Heart right ventricle (tissue), 16 donors: ENCODE measurements around the gene MYO10. TPM values are rescaled to one million over a fixed set of nuclear protein-coding genes. Genes with fewer than 3 reads are reported as not detected.

Experiments used
- ATAC-seq, 8 donors: fragments of 200-7000 bp; cut with Tn5 transposase; one replicate each; pipeline ENCODE4 v1.9.1; 2020; ENCODE audit warnings: mild to moderate bottlenecking in 8 of 8, moderate library complexity in 8 of 8, moderate number of reproducible peaks in 1 of 8
- DNase-seq, 2 donors: peaks; one replicate each; pipeline ENCODE4 v3.0.0-alpha.2; 2020
- H3K27ac ChIP-seq, 10 donors: fragments of 200-600 bp; sonication (generic) in 2 of 10; one replicate each; pipeline versions ENCODE4 v1.5.0 to v1.8.0; 2020 to 2022; ENCODE audit warnings: mild to moderate bottlenecking in 3 of 10
- H3K27me3 ChIP-seq, 7 donors: fragments of 200-600 bp; one replicate each; pipeline ENCODE4 v1.8.0; 2021 to 2022; ENCODE audit warnings: mild to moderate bottlenecking in 2 of 7
- H3K36me3 ChIP-seq, 9 donors: fragments of 200-600 bp; sonication (generic) in 1 of 9; one replicate each; pipeline versions ENCODE4 v1.5.0 to v1.8.0; 2020 to 2022; ENCODE audit warnings: mild to moderate bottlenecking in 2 of 9
- H3K4me1 ChIP-seq, 9 donors: fragments of 200-600 bp; sonication (generic) in 1 of 9; one replicate each; pipeline versions ENCODE4 v1.5.0 to v1.8.0; 2020 to 2022; ENCODE audit warnings: mild to moderate bottlenecking in 4 of 9
- H3K4me3 ChIP-seq, 10 donors: fragments of 200-600 bp; sonication (generic) in 2 of 10; one replicate each; pipeline versions ENCODE4 v1.5.0 to v1.8.0; 2020 to 2022; ENCODE audit warnings: mild to moderate bottlenecking in 7 of 10, moderate library complexity in 2 of 10
- H3K9me3 ChIP-seq, 11 donors: fragments of 200-600 bp in 10 of 11; sonication (generic) in 2 of 11; one replicate each; pipeline versions ENCODE4 v1.5.0 to v1.8.0; 2013 to 2022; ENCODE audit warnings: mild to moderate bottlenecking in 2 of 11, control low read depth in 1 of 11, moderate library complexity in 1 of 11
- CTCF ChIP-seq, 9 donors: fragments of 200-600 bp; sonication (generic) in 2 of 9; IDR thresholded peaks; one replicate each; pipeline versions ENCODE4 v1.5.0 to v1.8.0; 2021 to 2022; ENCODE audit warnings: antibody characterized with exemption in 9 of 9, mild to moderate bottlenecking in 5 of 9, moderate library complexity in 1 of 9
- WGBS, 2 donors: extraction: QIAGEN DNeasy Blood & Tissue Kit; methylation state at CpG; one replicate each; pipeline ENCODE4 v1.1.7; 2013; ENCODE audit warnings: inconsistent platforms in 1 of 2; 5-methylcytosine and 5-hydroxymethylcytosine counted together
- intact Hi-C, 10 donors: fragments of 100-400 bp; cut with DNase I; formaldehyde crosslinking; loops; one replicate each; pipeline versions ENCODE4 v1.11.1 to v1.14.2; 2022
- polyA plus RNA-seq, 2 donors: library from polyadenylated mRNA; stranded (reverse); fragments of 200-250 nt; gene quantifications; one replicate each; pipeline ENCODE4 v1.2.3, GENCODE V29; 2013
- total RNA-seq, 10 donors: library from RNA; stranded (reverse); fragmentation: NEBNext Ultra II Directional in 3 of 10; extraction: Animal tissue kit (Norgen Biotek cat#: 25700) in 3 of 10; gene quantifications; one replicate each; pipeline versions ENCODE4 v1.2.1 to v1.2.4, GENCODE V29; 2021 to 2023
- donor health status: Arrhythmogenic right ventricular cardiomyopathy.
- donor health status: ischemic (EF 13 %, LVEDD 7.1; RV severe dilation, severe dysfunction).
- donor health status: healthy with polysubstance abuse.
- donor health status: DM: no; HTN: yes; CAD: no.
- donor health status: DM: no; HTN: no; CAD: no.
- donor health status: ischemic (EF 25% LVEDD 6.9; RV normal size, moderate dysfunction).
- donor health status: ischemic (EF 25% LVEDD 5.7; RV mildly dilated, moderate dysfunction).
- donor health status: healthy.
- donor health status: DM: yes; HTN: yes; CAD: no.
- donor health status: Ischemic cardiomyopathy.
- donor health status: ischemic (EF 35%, LVEDD 5.7; RV mildly dilated, moderate dysfunction).
- donor health status: nonischemic (EF 11% LVEDD 7.7; RV severe dilation, severe dysfunction).
- donor health status: DM: yes; HTN: yes; CAD: no.
- donor health status: PGD.
- donor health status: ischemic (EF 29% LVEDD 5.4; RV normal size, mild dysfunction).
- donor health status: nonischemic (EF 23%, LVEDD 6.1; RV moderate dilation, normal function).

MYO10 gene
- total and polyA plus RNA-seq, 12 donors, result 1.2 to 8.2 (median 4.6) TPM

DNA sequence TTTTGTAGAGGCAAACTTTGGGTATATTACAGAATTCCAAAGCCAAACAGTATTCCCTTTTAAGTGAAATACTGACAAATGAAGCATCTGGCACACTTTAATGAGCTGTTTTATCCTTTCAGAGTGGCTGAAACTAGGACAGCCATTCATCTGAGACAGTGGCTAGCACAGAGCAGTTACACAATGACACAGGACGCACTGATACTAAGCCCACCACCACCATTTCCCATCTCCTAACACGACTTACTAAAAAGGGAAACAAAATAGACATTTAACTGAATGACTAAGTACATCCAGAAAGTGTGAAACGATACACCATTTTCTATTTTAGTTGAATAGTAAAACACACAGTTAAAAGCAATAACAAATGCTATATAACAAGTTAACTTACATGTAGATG is 198.9 kb downstream of the MYO10 start:
- Histone ChIP-seq H3K4me1 (peaks cover 0 to 41% (median 27%) of the 10 kb centered on the region in 9 donors), H3K36me3 (peaks cover 0 to 9% (median 0%) of the 10 kb centered on the region in 9 donors), H3K27ac (no peak overlapping the region), H3K27me3 (peaks cover 0 to 13% (median 0%) of the 10 kb centered on the region in 7 donors), H3K9me3 (no peaks in the 10 kb centered on the region), H3K4me3 (no peak overlapping the region)
- ATAC-seq, result no peak
- WGBS, 2 donors, result 53 to 59% methylated on average over 3 of the region's 3 CpGs
- DNase-seq, result no peak
- TF ChIP-seq CTCF (IDR thresholded peaks at IDR 0.05), result no peak
- intact Hi-C loops, result loop anchor here in 1 of 10 donors (5.0 kb wide), 1 partner anchor 55 kb away; no protein-coding TSS in a partner anchor

- no peak overlapping the region for H3K27ac ChIP-seq
- H3K4me3 ChIP-seq, result no peak overlapping the region
- peaks cover 0 to 13% (median 0%) of the 10 kb centered on the region in 7 donors for H3K27me3 ChIP-seq
- H3K4me1 ChIP-seq, result peaks cover 0 to 33% (median 19%) of the 10 kb centered on the region in 9 donors
- no peak for TF ChIP-seq CTCF (IDR thresholded peaks at IDR 0.05)
- intact Hi-C loops, result loop anchor here in 1 of 10 donors (5.0 kb wide), 1 partner anchor 54 kb away; no protein-coding TSS in a partner anchor
- ATAC-seq (peak in 6 of 8 donors; percentile 51 to 75 (median 67)), DNase-seq (peak in 1 of 2 donors; percentile 23)
- 50 to 53% methylated on average over 14 of the region's 14 CpGs for WGBS, 2 donors
- no peaks in the 10 kb centered on the region for H3K9me3 ChIP-seq
- H3K36me3 ChIP-seq, result peaks cover 0 to 9% (median 0%) of the 10 kb centered on the region in 9 donors
Observed at GRCh38 chr5:16736158-16736995, 199.7 kb downstream of the MYO10 start.

GRCh38 chr5:16735101-16736060 is 200.7 kb downstream of the MYO10 start:
- intact Hi-C loops, result loop anchor here in 1 of 10 donors (5.0 kb wide), 1 partner anchor 53 kb away; no protein-coding TSS in a partner anchor
- peaks cover 0 to 9% (median 0%) of the 10 kb centered on the region in 9 donors for H3K36me3 ChIP-seq
- DNase-seq, result no peak
- H3K9me3 ChIP-seq, result no peaks in the 10 kb centered on the region
- no peak overlapping the region for H3K4me3 ChIP-seq
- no peak overlapping the region for H3K27ac ChIP-seq
- ATAC-seq, result no peak
- no peak for TF ChIP-seq CTCF (IDR thresholded peaks at IDR 0.05)
- H3K4me1 ChIP-seq, result peaks cover 0 to 23% (median 15%) of the 10 kb centered on the region in 9 donors
- peaks cover 0 to 8% (median 0%) of the 10 kb centered on the region in 7 donors for H3K27me3 ChIP-seq
- WGBS, 2 donors, result 78 to 81% methylated on average over 15 of the region's 15 CpGs
